K562 treated with DMSO at 1 percent for 24 hours (cell line): ENCODE results near the gene RIC3. TPM values are rescaled to one million over a fixed set of nuclear protein-coding genes. Genes with fewer than 3 reads are reported as not detected.

Experiments
- total RNA-seq: library from RNA; unstranded; fragments of 300-600 nt; gene quantifications from 2 replicates; pipeline ENCODE4 v1.2.3, GENCODE V29; 2022; ENCODE audit warnings: low read depth; ENCODE audit not compliant: insufficient read depth

Gene RIC3, protein sequence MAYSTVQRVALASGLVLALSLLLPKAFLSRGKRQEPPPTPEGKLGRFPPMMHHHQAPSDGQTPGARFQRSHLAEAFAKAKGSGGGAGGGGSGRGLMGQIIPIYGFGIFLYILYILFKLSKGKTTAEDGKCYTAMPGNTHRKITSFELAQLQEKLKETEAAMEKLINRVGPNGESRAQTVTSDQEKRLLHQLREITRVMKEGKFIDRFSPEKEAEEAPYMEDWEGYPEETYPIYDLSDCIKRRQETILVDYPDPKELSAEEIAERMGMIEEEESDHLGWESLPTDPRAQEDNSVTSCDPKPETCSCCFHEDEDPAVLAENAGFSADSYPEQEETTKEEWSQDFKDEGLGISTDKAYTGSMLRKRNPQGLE
- not detected in 2 replicates for total RNA-seq

DNA sequence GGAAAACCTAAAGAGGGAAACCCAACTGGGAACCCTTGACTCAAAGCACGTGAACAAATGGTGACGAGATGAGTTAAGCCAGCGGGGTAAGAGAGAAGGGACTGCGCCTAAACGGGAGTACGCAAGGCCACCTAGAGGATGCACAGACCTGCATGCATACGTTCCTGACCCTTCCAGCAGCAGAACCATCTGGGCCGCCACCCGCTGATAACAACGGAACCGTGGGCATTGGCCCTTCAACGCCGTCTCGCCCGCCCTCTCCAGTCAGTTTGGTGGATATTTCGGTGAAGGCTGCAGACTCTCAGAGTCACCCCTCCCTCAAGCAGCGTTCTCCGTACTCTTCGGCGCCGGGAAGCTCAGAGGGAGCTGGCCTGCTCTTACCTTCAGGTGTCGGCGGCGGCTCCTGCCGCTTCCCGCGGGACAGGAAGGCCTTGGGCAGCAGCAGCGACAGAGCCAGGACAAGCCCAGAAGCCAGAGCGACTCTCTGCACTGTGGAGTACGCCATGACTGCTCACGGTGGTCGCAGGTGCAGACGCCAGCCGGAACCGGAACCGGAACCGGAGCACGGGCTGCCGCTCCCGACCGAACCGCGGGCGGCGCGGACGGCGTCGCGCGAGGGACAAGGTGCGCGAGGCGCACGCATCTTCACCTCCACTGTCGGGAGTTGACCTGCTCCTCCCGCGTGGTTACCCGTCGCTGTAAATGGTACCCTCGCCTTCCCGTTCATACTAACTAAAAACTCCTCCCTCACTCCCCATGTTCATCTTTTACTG lies at the start of gene RIC3:
RIC3 (minus strand) TSS at position 541 of the 773 bp plus-strand sequence; CDS start at position 505, 36 bp downstream.

DNA sequence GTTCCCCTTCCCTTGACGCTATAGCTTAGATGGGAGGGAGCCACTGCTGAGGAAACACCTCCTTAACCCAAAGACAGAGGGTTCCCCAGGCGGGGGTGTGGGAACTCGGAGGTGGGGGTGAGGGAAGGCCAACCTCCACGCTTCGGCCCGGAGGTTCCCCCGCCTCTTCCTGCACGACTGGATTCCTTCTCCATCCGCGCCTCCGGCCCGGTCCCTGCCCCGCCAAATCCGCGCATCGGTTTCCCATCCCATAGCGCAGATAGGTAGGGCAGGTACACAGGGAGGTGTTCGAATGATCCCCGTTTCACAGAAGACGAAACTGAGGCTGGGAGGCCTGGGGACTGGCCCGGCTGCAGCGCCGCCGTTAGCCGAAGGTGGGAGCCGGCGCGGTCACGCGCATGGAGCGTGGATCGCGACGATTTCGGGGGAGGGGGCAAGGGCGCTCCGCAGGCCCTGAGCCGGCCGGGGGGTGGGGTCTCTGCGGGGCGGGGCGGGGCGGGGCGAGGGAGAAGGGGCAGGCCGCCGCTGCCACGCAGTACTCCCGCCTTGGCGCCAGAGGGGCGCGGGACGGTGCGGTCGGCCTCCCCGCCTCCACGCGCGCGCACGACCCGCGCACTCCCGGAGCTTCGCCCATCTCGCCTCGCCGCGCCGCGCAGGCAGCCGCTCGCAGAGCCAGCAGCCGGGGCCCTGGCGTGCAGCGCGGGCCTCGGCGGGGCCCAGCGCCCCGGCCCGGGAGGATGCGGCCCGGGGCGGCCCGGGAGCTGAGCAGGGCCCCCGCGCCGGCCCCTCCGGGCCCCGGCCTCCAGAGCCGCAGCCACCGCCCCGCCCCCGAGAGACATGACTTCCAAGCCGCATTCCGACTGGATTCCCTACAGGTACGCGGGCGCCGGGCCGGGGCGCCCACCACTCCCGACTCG lies 87.9 kb downstream of the RIC3 start, which contains the start of gene TUB:
TUB (plus strand) TSS at position 538 of the 917 bp plus-strand sequence; CDS start at position 838, 300 bp downstream.

Other genes starting within 250 kb of the RIC3 start
- not detected in 2 replicates for gene OR10A6, start 237.8 kb downstream of the RIC3 start, total RNA-seq
- not detected in 2 replicates for gene OR10A3, start 227.3 kb downstream of the RIC3 start, total RNA-seq
- not detected in 2 replicates for gene NLRP10, start 203.6 kb downstream of the RIC3 start, total RNA-seq
- gene EIF3F, start 181.7 kb downstream of the RIC3 start, total RNA-seq: 905 and 1,015 TPM in 2 replicates
- not detected in 2 replicates for gene TUB, start 87.8 kb downstream of the RIC3 start, total RNA-seq
- not detected in 2 replicates for gene LMO1, start 94.9 kb upstream of the RIC3 start, total RNA-seq